Liver (tissue), 9 donors: ENCODE data around the gene F9. TPM values are rescaled to one million over a fixed set of nuclear protein-coding genes. Genes with fewer than 3 reads are reported as not detected.

ENCODE experiments used
- DNase-seq: peaks from one replicate; pipeline ENCODE4 v3.0.0-alpha.2; 2017; ENCODE audit warnings: low spot score
- H3K27ac ChIP-seq, 2 donors: one replicate each; pipeline ENCODE4 v1.7.0; 2013; ENCODE audit warnings: inconsistent platforms in 2 of 2, low read length in 2 of 2, control low read depth in 1 of 2, low read depth in 1 of 2, mild to moderate bottlenecking in 1 of 2
- H3K27me3 ChIP-seq, 4 donors: one replicate each; pipeline versions ENCODE4 v1.6.1 to v1.7.0; 2013; ENCODE audit warnings: low read length in 3 of 4, inconsistent platforms in 1 of 4, mild to moderate bottlenecking in 1 of 4, moderate library complexity in 1 of 4; ENCODE audit not compliant: control insufficient read depth in 4 of 4, insufficient read depth in 4 of 4
- H3K36me3 ChIP-seq, 4 donors: one replicate each; pipeline versions ENCODE4 v1.6.1 to v1.7.0; 2013; ENCODE audit warnings: low read length in 3 of 4, mild to moderate bottlenecking in 3 of 4, low read depth in 1 of 4, moderate library complexity in 1 of 4; ENCODE audit not compliant: control insufficient read depth in 4 of 4, insufficient read depth in 3 of 4
- H3K4me1 ChIP-seq, 4 donors: one replicate each; pipeline versions ENCODE4 v1.6.1 to v1.7.0; 2013; ENCODE audit warnings: low read length in 3 of 4, mild to moderate bottlenecking in 3 of 4, moderate library complexity in 1 of 4; ENCODE audit not compliant: control insufficient read depth in 4 of 4, insufficient read depth in 4 of 4
- H3K4me3 ChIP-seq, 3 donors: one replicate each; pipeline versions ENCODE4 v1.6.1 to v1.7.0; 2013; ENCODE audit warnings: low read length in 3 of 3, control low read depth in 1 of 3, low read depth in 1 of 3, mild to moderate bottlenecking in 1 of 3
- H3K9ac ChIP-seq, 2 donors: one replicate each; pipeline ENCODE4 v1.7.0; 2013; ENCODE audit warnings: low read length in 2 of 2, mild to moderate bottlenecking in 2 of 2, moderate library complexity in 2 of 2, control low read depth in 1 of 2, low read depth in 1 of 2
- H3K9me3 ChIP-seq, 4 donors: one replicate each; pipeline versions ENCODE4 v1.6.1 to v1.7.0; 2013; ENCODE audit warnings: low read length in 3 of 4; ENCODE audit not compliant: control insufficient read depth in 4 of 4
- FOXA2 ChIP-seq: IDR thresholded peaks from 2 replicates; pipeline ENCODE4 v1.6.1; 2016; ENCODE audit warnings: antibody characterized with exemption
- GABPA ChIP-seq, 2 donors: IDR thresholded peaks in 1 of 2; conservative IDR thresholded peaks in 1 of 2; 2 replicates each; pipeline ENCODE4 v1.6.1; 2016; ENCODE audit warnings: antibody characterized with exemption in 2 of 2, mild to moderate bottlenecking in 1 of 2, moderate library complexity in 1 of 2
- HNF4A ChIP-seq, 2 donors: conservative IDR thresholded peaks; 2 replicates each; pipeline ENCODE4 v1.6.1; 2016; ENCODE audit warnings: antibody characterized with exemption in 2 of 2, mild to moderate bottlenecking in 2 of 2
- HNF4G ChIP-seq: IDR thresholded peaks from 2 replicates; pipeline ENCODE4 v1.6.1; 2016; ENCODE audit warnings: antibody characterized with exemption
- JUND ChIP-seq, 2 donors: IDR thresholded peaks; 2 replicates each; pipeline ENCODE4 v1.6.1; 2016; ENCODE audit warnings: antibody characterized with exemption in 2 of 2
- NR2F2 ChIP-seq: IDR thresholded peaks from 2 replicates; pipeline ENCODE4 v1.6.1; 2016; ENCODE audit warnings: antibody characterized with exemption
- RAD21 ChIP-seq, 2 donors: IDR thresholded peaks; 2 replicates each; pipeline ENCODE4 v1.6.1; 2016; ENCODE audit warnings: antibody characterized with exemption in 2 of 2, mild to moderate bottlenecking in 2 of 2
- RXRA ChIP-seq, 2 donors: IDR thresholded peaks; 2 replicates each; pipeline ENCODE4 v1.6.1; 2017 to 2018; ENCODE audit warnings: antibody characterized with exemption in 2 of 2, mild to moderate bottlenecking in 1 of 2
- SP1 ChIP-seq: IDR thresholded peaks from 2 replicates; pipeline ENCODE4 v1.6.1; 2018; ENCODE audit warnings: antibody characterized with exemption, mild to moderate bottlenecking
- TAF1 ChIP-seq: conservative IDR thresholded peaks from 2 replicates; pipeline ENCODE4 v1.6.1; 2016; ENCODE audit warnings: antibody characterized with exemption, mild to moderate bottlenecking
- YY1 ChIP-seq: IDR thresholded peaks from 2 replicates; pipeline ENCODE4 v1.6.1; 2016; ENCODE audit warnings: antibody characterized with exemption, mild to moderate bottlenecking
- WGBS: extraction: QIAGEN DNeasy Blood & Tissue Kit; methylation state at CpG from one replicate; pipeline ENCODE4 v1.1.7; 2013; 5-methylcytosine and 5-hydroxymethylcytosine counted together
- polyA plus RNA-seq, 2 donors: library from polyadenylated mRNA; stranded (reverse) in 1 of 2; unstranded in 1 of 2; fragments of 200-250 nt in 1 of 2; fragments of >200 nt in 1 of 2; fragmentation: Nextera tagmentation in 1 of 2; extraction: Ambion mirVana in 1 of 2; gene quantifications; one replicate each; pipeline versions ENCODE4 v1.2.1 to v1.2.3, GENCODE V29; 2013 to 2015
- total RNA-seq, 2 donors: library from RNA; depleted of rRNA; stranded (reverse); fragments of >200 nt; gene quantifications; one replicate each; pipeline ENCODE4 v1.2.3, GENCODE V29; 2014
- TF ChIP-seq, protein P1 (sequence below): IDR thresholded peaks from 2 replicates; pipeline ENCODE4 v1.6.1; 2016; ENCODE audit warnings: antibody characterized with exemption
- TF ChIP-seq, protein P2 (sequence below): fragments of 150-350 bp; IDR thresholded peaks from 2 replicates; pipeline ENCODE4 v1.5.1; 2017; ENCODE audit warnings: improper control_type of control experiment, low read depth, low read length; ENCODE audit not compliant: missing input control
- TF ChIP-seq, protein P3 (sequence below): IDR thresholded peaks from 2 replicates; pipeline ENCODE4 v1.6.1; 2016; ENCODE audit warnings: antibody characterized with exemption, mild to moderate bottlenecking
- TF ChIP-seq, protein P4 (sequence below): IDR thresholded peaks from 2 replicates; pipeline ENCODE4 v1.6.1; 2016; ENCODE audit warnings: antibody characterized with exemption
- donor health status: healthy.
- donor health status: healthy.
- donor health status: healthy.
- donor health status: healthy.
- donor health status: healthy.

Gene F9
- total and polyA plus RNA-seq, 4 donors = 98.4 to 584 (median 228) TPM

GRCh38 chrX:139554991-139555675 lies 24.6 kb downstream of the F9 start:
- H3K4me3 ChIP-seq = no peak overlapping the region
- H3K27me3 ChIP-seq = no peaks in the 10 kb centered on the region
- TF ChIP-seq NR2F2 = no peak
- TF ChIP-seq SP1 = no peak
- no peak for TF ChIP-seq FOXA2
- TF ChIP-seq, protein P1, sequence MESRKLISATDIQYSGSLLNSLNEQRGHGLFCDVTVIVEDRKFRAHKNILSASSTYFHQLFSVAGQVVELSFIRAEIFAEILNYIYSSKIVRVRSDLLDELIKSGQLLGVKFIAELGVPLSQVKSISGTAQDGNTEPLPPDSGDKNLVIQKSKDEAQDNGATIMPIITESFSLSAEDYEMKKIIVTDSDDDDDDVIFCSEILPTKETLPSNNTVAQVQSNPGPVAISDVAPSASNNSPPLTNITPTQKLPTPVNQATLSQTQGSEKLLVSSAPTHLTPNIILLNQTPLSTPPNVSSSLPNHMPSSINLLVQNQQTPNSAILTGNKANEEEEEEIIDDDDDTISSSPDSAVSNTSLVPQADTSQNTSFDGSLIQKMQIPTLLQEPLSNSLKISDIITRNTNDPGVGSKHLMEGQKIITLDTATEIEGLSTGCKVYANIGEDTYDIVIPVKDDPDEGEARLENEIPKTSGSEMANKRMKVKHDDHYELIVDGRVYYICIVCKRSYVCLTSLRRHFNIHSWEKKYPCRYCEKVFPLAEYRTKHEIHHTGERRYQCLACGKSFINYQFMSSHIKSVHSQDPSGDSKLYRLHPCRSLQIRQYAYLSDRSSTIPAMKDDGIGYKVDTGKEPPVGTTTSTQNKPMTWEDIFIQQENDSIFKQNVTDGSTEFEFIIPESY = no peak
- no peak for TF ChIP-seq HNF4A (conservative IDR thresholded peaks at IDR 0.05)
- no peak for TF ChIP-seq TAF1
- TF ChIP-seq, protein P2, sequence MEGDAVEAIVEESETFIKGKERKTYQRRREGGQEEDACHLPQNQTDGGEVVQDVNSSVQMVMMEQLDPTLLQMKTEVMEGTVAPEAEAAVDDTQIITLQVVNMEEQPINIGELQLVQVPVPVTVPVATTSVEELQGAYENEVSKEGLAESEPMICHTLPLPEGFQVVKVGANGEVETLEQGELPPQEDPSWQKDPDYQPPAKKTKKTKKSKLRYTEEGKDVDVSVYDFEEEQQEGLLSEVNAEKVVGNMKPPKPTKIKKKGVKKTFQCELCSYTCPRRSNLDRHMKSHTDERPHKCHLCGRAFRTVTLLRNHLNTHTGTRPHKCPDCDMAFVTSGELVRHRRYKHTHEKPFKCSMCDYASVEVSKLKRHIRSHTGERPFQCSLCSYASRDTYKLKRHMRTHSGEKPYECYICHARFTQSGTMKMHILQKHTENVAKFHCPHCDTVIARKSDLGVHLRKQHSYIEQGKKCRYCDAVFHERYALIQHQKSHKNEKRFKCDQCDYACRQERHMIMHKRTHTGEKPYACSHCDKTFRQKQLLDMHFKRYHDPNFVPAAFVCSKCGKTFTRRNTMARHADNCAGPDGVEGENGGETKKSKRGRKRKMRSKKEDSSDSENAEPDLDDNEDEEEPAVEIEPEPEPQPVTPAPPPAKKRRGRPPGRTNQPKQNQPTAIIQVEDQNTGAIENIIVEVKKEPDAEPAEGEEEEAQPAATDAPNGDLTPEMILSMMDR = no peak
- TF ChIP-seq JUND (IDR thresholded peaks at IDR 0.05) = no peak
- TF ChIP-seq, protein P3, sequence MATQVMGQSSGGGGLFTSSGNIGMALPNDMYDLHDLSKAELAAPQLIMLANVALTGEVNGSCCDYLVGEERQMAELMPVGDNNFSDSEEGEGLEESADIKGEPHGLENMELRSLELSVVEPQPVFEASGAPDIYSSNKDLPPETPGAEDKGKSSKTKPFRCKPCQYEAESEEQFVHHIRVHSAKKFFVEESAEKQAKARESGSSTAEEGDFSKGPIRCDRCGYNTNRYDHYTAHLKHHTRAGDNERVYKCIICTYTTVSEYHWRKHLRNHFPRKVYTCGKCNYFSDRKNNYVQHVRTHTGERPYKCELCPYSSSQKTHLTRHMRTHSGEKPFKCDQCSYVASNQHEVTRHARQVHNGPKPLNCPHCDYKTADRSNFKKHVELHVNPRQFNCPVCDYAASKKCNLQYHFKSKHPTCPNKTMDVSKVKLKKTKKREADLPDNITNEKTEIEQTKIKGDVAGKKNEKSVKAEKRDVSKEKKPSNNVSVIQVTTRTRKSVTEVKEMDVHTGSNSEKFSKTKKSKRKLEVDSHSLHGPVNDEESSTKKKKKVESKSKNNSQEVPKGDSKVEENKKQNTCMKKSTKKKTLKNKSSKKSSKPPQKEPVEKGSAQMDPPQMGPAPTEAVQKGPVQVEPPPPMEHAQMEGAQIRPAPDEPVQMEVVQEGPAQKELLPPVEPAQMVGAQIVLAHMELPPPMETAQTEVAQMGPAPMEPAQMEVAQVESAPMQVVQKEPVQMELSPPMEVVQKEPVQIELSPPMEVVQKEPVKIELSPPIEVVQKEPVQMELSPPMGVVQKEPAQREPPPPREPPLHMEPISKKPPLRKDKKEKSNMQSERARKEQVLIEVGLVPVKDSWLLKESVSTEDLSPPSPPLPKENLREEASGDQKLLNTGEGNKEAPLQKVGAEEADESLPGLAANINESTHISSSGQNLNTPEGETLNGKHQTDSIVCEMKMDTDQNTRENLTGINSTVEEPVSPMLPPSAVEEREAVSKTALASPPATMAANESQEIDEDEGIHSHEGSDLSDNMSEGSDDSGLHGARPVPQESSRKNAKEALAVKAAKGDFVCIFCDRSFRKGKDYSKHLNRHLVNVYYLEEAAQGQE = no peak
- no peak for TF ChIP-seq RXRA (IDR thresholded peaks at IDR 0.05)
- TF ChIP-seq, protein P4, sequence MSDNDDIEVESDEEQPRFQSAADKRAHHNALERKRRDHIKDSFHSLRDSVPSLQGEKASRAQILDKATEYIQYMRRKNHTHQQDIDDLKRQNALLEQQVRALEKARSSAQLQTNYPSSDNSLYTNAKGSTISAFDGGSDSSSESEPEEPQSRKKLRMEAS = no peak
- H3K27ac ChIP-seq = no peak overlapping the region
- no peaks in the 10 kb centered on the region for H3K9me3 ChIP-seq
- no peaks in the 10 kb centered on the region for H3K4me1 ChIP-seq
- no peak overlapping the region for H3K9ac ChIP-seq
- 75% methylated on average over 26 of the region's 26 CpGs for WGBS
- no peak for DNase-seq
- peaks cover 1 to 26% (median 18%) of the 10 kb centered on the region in 4 donors for H3K36me3 ChIP-seq

DNA sequence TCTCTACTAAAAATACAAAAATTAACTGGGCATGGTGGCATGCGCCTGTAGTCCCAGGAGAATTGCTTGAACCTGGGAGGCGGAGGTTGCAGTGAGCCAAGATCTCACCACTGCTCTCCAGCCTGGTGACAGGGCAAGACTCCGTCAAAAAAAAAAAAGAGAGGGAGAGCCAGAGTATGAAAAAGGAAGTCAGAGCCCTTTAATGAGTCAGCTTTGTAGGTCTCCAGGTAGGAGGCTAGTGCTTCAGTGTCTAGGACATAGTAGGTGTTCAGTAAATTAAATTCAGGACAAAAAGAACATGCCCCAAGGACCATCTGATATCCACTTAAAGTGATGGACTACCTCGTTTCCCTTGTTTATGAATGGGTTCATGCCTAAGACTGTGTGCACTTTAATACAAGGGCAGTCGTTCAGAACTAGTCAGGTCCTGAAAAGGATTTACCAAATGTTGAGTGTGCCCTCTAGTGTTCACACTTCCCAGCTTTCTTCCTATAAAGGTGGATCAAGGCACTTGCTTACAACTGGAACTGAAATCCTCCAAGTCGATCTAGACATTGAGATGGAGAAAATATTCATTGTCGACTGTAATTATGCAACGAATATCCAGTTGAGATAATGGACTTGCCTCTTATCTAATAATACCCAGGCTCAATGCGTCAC lies 29.0 kb downstream of the F9 start:
- WGBS = 38% methylated on average over 9 of the region's 9 CpGs
- Histone ChIP-seq H3K4me1 (no peaks in the 10 kb centered on the region), H3K4me3 (no peak overlapping the region), H3K36me3 (peaks cover 1 to 20% (median 10%) of the 10 kb centered on the region in 4 donors), H3K9me3 (no peaks in the 10 kb centered on the region), H3K9ac (no peak overlapping the region), H3K27me3 (no peaks in the 10 kb centered on the region), H3K27ac (no peak overlapping the region)
- TF ChIP-seq, protein P1 = no peak
- TF ChIP-seq HNF4A (conservative IDR thresholded peaks at IDR 0.05) = peak in 1 of 2 donors; percentile 41
- TF ChIP-seq RAD21 (IDR thresholded peaks at IDR 0.05) = peak; percentile 75 to 87
- TF ChIP-seq, protein P2 = peak; percentile 46
- no peak for TF ChIP-seq HNF4G
- no peak for TF ChIP-seq JUND (IDR thresholded peaks at IDR 0.05)
- TF ChIP-seq GABPA (IDR thresholded peaks at IDR 0.05 in 1 of 2, conservative IDR thresholded peaks at IDR 0.05 in 1 of 2) = no peak
- no peak for TF ChIP-seq YY1
- no peak for DNase-seq
